ENCODE data around the gene AKAP10.
A peak's percentile ranks its signal among the peaks of the same experiment; 100 is the strongest.
"Not testable (repeated sequence)": the region's sequence is repeated elsewhere in the genome, so short reads cannot be mapped to it uniquely, and the experiment has no call there.

Gene AKAP10, protein sequence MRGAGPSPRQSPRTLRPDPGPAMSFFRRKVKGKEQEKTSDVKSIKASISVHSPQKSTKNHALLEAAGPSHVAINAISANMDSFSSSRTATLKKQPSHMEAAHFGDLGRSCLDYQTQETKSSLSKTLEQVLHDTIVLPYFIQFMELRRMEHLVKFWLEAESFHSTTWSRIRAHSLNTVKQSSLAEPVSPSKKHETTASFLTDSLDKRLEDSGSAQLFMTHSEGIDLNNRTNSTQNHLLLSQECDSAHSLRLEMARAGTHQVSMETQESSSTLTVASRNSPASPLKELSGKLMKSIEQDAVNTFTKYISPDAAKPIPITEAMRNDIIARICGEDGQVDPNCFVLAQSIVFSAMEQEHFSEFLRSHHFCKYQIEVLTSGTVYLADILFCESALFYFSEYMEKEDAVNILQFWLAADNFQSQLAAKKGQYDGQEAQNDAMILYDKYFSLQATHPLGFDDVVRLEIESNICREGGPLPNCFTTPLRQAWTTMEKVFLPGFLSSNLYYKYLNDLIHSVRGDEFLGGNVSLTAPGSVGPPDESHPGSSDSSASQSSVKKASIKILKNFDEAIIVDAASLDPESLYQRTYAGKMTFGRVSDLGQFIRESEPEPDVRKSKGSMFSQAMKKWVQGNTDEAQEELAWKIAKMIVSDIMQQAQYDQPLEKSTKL

DNA sequence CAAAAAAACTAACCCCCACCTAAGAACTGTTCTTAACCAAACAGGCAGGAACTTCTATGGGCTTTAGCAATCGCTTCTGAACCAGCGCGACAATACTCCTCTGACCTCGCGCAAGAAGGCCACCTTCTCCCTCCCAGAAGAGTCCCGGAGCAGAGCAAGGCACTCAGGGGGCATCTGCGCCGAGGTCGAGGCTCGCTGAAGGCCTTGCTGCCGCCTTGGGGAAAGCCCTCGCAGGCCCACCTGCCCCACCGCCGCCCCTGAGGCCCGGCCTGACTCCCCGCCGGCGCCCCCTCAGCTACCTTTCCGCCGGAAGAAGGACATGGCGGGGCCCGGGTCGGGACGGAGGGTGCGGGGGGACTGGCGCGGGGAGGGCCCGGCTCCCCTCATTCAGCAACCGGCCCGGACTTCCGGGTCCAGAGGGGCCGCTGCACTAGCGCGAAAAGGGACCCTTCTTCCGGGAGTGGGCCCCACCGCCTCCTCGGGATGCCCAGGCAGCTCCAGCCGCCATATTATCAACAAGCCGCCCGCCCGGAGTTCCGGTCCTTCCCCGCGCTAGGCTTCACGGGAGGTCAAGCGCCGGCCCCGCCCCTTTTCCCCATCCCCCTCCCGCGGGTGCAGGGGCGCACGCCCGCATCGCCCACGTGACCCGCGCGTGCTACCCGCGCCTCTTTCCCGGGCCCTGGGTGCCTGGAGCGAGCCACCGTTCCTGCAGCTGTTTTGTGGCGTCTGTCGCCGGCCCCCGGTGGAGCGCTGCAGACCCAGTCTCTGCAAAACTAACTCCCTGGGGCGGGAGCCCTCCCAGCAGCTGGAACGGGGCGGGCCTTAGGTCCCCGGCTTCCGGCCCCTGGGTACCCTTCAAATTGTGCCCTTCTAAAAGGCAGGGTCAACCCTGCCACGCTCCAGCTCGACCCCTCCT lies at the start of gene AKAP10:
Gene AKAP10, minus strand, starts transcription at position 536 of the 916 bp plus-strand sequence. Its CDS starts 149 bp downstream, at position 387.
- peaks cover 18% of the 10 kb centered on the region for H3K4me1 ChIP-seq (ENCODE audit: control insufficient read depth, insufficient read depth, low read length)
- H3K4me3 ChIP-seq (ENCODE audit: low read length in 2 of 2), result peak within 1 kb of the TSS; percentile 89 to 96
- H3K9ac ChIP-seq (ENCODE audit: low read length in 2 of 2), result peak within 1 kb of the TSS; percentile 87 to 90
- peak within 1 kb of the TSS; percentile 82 for H3K27ac ChIP-seq (ENCODE audit: low read length)
- H3K9me3 ChIP-seq (ENCODE audit: control insufficient read depth in 2 of 2, low read length in 2 of 2), result no peaks in the 10 kb centered on the region
- H3K27me3 ChIP-seq (ENCODE audit: control insufficient read depth in 1 of 2, insufficient read depth in 2 of 2, low read length in 2 of 2), result no peaks in the 10 kb centered on the region
- H3K36me3 ChIP-seq (ENCODE audit: control insufficient read depth in 2 of 2, insufficient read depth in 2 of 2, low read length in 2 of 2), result no peaks in the 10 kb centered on the region

DNA sequence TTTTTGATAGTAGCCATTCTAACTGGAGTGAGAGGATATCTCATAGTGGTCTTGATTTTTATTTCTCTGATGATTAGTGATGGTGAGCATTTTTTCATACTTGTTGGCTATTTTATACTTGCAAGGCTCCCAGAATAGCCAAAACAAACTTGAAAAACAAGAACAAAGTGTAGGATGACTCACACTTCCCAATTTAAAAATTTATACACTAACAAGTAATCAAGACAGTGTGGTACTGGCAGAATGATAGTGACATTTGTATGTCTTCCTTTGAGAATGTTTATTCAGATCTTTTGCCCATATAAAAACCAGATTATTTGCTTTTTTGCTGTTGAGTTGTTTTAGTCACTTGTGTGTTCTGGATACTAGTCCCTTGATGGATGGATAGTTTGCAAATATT lies 49.3 kb upstream of the AKAP10 start:
- no peak overlapping the region for H3K27ac ChIP-seq (ENCODE audit: low read length)

DNA sequence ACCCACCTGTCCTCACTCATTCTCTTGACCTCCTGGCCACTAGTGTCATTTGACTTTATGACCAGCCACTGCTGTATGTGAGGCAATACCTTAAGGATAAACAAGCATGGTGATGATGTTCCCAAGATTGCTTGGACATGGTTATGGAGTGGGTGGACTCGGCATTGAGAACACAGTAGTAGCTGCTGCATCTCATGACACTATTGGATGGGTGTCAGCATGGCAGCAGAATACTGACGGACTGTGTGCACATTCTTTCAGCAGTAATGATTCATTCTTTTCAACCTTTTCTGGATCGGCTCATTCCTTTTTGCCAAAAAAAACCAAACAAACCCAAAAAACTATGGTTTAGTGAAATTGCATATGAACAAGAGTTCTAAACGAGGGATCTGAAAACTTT lies 45.1 kb upstream of the AKAP10 start:
- Histone ChIP-seq H3K36me3 (ENCODE audit: control insufficient read depth in 2 of 2, insufficient read depth in 2 of 2, low read length in 2 of 2) (no peaks in the 10 kb centered on the region), H3K4me1 (ENCODE audit: control insufficient read depth, insufficient read depth, low read length) (no peaks in the 10 kb centered on the region), H3K9me3 (ENCODE audit: control insufficient read depth in 2 of 2, low read length in 2 of 2) (no peaks in the 10 kb centered on the region), H3K4me3 (ENCODE audit: low read length in 2 of 2) (no peak overlapping the region), H3K27me3 (ENCODE audit: control insufficient read depth in 1 of 2, insufficient read depth in 2 of 2, low read length in 2 of 2) (peaks cover 0 to 5% of the 10 kb centered on the region in 2 donors), H3K27ac (ENCODE audit: low read length) (no peak overlapping the region), H3K9ac (ENCODE audit: low read length in 2 of 2) (no peak overlapping the region)

More for the DNA sequence above, 49.3 kb upstream of the AKAP10 start:
- H3K9ac ChIP-seq (ENCODE audit: low read length in 2 of 2), result no peak overlapping the region
- H3K4me3 ChIP-seq (ENCODE audit: low read length in 2 of 2), result no peak overlapping the region
- peaks cover 0 to 5% of the 10 kb centered on the region in 2 donors for H3K27me3 ChIP-seq (ENCODE audit: control insufficient read depth in 1 of 2, insufficient read depth in 2 of 2, low read length in 2 of 2)
- H3K4me1 ChIP-seq (ENCODE audit: control insufficient read depth, insufficient read depth, low read length), result no peaks in the 10 kb centered on the region
- no peaks in the 10 kb centered on the region for H3K36me3 ChIP-seq (ENCODE audit: control insufficient read depth in 2 of 2, insufficient read depth in 2 of 2, low read length in 2 of 2)
- no peaks in the 10 kb centered on the region for H3K9me3 ChIP-seq (ENCODE audit: control insufficient read depth in 2 of 2, low read length in 2 of 2)

DNA sequence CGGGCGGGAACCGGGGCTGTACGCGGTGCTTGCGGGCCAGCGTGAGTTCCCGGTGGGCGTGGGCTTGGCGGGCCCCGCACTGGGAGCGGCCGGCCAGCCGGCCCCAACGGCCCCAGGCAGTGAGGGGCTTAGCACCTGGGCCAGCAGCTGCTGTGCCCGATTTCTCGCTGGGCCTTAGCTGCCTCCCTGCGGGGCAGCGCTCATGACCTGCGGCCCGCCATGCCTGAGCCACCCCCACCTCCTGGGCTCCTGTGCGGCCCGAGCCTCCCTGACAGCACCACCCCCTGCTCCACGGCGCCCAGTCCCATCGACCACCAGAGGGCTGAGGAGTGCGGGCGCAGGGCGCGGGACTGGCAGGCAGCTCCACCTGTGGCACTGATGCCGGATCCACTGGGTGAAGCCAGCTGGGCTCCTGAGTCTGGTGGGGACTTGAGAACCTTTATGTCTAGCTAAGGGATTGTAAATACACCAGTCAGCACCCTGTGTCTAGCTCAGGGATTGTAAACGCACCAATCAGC lies 38.9 kb upstream of the AKAP10 start:
- not testable (repeated sequence) for H3K4me3 ChIP-seq (ENCODE audit: low read length in 2 of 2); H3K9ac ChIP-seq (ENCODE audit: low read length in 2 of 2); H3K9me3 ChIP-seq (ENCODE audit: control insufficient read depth in 2 of 2, low read length in 2 of 2); H3K27ac ChIP-seq (ENCODE audit: low read length); H3K4me1 ChIP-seq (ENCODE audit: control insufficient read depth, insufficient read depth, low read length); H3K36me3 ChIP-seq (ENCODE audit: control insufficient read depth in 2 of 2, insufficient read depth in 2 of 2, low read length in 2 of 2)
- peaks cover 5 to 15% of the 10 kb centered on the region in 2 donors for H3K27me3 ChIP-seq (ENCODE audit: control insufficient read depth in 1 of 2, insufficient read depth in 2 of 2, low read length in 2 of 2)

DNA sequence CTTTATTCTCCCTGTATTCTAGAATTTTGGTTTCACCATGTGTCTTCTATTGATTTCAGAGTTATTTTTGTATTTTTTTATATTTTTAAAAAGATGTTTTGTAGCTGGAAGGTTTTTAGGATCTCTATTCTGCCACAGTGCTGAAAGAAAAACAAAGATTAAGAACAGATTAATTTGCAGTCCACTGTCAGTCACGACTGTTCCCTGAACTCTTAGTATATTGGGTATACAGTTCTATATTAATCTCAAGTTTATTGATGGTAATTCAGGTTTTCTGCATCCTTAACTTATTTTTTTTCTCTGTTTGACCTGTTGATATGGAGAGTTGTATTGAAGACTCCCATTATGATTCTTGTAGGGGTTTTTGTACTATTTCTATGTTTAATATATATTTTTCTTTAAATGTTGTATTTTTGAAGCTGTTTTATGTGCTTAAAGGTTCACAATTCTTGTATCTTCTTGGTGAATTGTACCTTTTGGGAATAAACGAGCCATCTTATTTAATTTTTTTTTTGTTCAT lies 34.4 kb upstream of the AKAP10 start:
- H3K27ac ChIP-seq (ENCODE audit: low read length), result no peak overlapping the region
- peaks cover 25 to 41% of the 10 kb centered on the region in 2 donors for H3K27me3 ChIP-seq (ENCODE audit: control insufficient read depth in 1 of 2, insufficient read depth in 2 of 2, low read length in 2 of 2)

DNA sequence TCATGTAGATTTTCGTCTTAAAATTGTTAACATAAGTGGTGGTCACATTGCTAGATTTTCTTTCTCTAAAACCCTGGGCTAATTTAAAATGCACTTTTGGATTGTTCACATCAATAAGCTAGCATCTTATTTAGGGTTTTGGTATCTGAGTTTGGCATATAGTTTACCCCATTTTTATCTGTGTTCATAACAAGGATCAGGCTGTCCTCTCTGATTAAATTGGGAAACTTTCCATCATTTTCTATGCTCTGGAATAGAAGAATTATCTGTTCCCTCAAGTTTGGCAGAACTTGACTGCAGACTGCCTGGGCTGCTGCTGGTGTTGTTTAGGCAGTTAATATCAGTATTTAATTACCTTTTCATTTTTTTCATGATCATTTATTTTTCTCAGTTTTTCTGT lies 33.3 kb upstream of the AKAP10 start:
- Histone ChIP-seq H3K9ac (ENCODE audit: low read length in 2 of 2) (no peak overlapping the region), H3K27ac (ENCODE audit: low read length) (no peak overlapping the region), H3K36me3 (ENCODE audit: control insufficient read depth in 2 of 2, insufficient read depth in 2 of 2, low read length in 2 of 2) (no peaks in the 10 kb centered on the region), H3K9me3 (ENCODE audit: control insufficient read depth in 2 of 2, low read length in 2 of 2) (no peaks in the 10 kb centered on the region), H3K27me3 (ENCODE audit: control insufficient read depth in 1 of 2, insufficient read depth in 2 of 2, low read length in 2 of 2) (peaks cover 27 to 41% of the 10 kb centered on the region in 2 donors), H3K4me1 (ENCODE audit: control insufficient read depth, insufficient read depth, low read length) (peaks cover 15% of the 10 kb centered on the region), H3K4me3 (ENCODE audit: low read length in 2 of 2) (no peak overlapping the region)

More for the DNA sequence above, 34.4 kb upstream of the AKAP10 start:
- Histone ChIP-seq H3K9ac (ENCODE audit: low read length in 2 of 2) (no peak overlapping the region), H3K36me3 (ENCODE audit: control insufficient read depth in 2 of 2, insufficient read depth in 2 of 2, low read length in 2 of 2) (no peaks in the 10 kb centered on the region), H3K4me1 (ENCODE audit: control insufficient read depth, insufficient read depth, low read length) (peaks cover 15% of the 10 kb centered on the region), H3K9me3 (ENCODE audit: control insufficient read depth in 2 of 2, low read length in 2 of 2) (no peaks in the 10 kb centered on the region), H3K4me3 (ENCODE audit: low read length in 2 of 2) (no peak overlapping the region)

DNA sequence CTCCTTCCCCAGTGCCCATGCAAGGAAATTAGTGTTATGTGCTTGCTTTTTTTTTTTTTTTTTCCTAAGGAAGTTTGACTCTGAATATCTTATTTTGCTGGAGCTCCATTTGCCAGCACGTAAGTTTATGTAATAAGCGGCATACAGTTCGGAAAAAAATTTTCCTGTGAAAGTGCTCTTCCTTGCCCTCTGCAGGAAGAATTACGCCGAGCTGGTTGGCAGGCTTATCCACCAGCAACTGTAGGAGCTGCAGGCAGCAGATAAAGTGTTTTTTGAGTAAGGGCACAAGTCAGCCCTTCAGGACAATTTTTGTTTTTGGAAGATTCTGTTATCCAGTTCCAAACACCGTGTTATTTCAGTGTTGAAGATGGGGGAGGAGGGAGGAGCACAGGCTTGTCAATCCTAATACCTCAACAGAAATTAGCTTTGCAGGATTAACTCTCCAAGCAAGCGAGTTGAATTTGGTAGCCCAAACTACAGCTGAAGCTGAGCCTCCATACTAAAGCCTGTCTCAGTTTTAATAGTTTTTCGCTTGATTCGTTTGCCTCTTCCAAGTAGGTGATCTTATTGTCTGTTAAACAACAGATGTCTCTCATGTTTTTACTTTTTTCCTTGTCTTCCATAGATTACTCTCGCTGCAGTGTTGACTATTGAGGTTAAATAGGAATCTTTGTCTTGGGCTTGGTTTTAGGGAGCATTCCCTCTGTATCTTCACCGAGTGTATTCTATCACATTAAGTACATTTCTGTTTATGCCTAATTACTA lies 32.7 kb upstream of the AKAP10 start:
- H3K27me3 ChIP-seq (ENCODE audit: control insufficient read depth in 1 of 2, insufficient read depth in 2 of 2, low read length in 2 of 2), result peaks cover 27 to 41% of the 10 kb centered on the region in 2 donors
- H3K27ac ChIP-seq (ENCODE audit: low read length), result no peak overlapping the region
- H3K36me3 ChIP-seq (ENCODE audit: control insufficient read depth in 2 of 2, insufficient read depth in 2 of 2, low read length in 2 of 2), result no peaks in the 10 kb centered on the region
- no peaks in the 10 kb centered on the region for H3K9me3 ChIP-seq (ENCODE audit: control insufficient read depth in 2 of 2, low read length in 2 of 2)
- peaks cover 15% of the 10 kb centered on the region for H3K4me1 ChIP-seq (ENCODE audit: control insufficient read depth, insufficient read depth, low read length)
- peak overlapping the region; percentile 40 to 79 for H3K4me3 ChIP-seq (ENCODE audit: low read length in 2 of 2)
- H3K9ac ChIP-seq (ENCODE audit: low read length in 2 of 2), result peak overlapping the region in 1 of 2 donors; percentile 15

DNA sequence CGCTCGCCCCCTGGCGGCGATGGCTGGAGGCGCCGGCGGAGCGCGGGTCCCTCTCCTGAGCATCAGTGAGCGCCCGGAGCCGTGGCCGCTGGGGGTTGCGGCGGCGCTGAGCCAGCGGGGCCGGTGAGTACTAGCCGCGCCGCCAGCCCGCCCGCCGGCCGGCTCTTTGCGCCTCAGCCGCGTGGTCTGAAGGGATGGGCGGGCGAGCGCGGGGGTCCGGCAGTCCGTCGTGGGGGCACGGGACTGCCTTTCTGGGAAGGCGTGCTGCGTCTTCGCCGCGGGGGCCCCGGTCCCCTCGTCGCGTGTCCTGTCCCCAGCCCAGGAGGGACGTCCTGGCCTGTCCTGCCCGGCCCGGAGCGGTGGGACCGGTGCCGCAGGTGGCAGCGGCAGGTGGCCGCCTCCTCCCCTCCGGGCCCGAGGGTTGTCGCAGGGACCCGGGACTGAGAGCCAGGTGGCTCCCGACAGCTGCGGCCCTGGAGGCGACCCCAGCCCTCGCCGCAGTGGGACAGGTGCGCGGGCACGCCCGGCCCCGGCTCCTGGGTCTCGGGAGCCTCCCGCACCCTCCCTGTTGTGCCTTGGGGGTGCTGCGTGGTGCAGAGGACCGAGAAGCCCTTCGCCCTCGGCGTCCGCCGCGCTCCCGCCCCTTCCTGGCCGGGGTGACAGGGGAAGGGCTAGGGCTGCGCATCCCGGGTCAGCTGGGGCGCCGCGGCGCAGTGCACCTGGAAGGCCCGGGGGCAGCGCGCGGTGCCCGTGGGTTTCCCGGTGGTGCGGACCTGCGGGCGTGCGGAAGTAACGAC lies 31.9 kb upstream of the AKAP10 start, which contains the start of gene SPECC1:
Gene SPECC1, plus strand, starts transcription at position 58 of the 797 bp plus-strand sequence. CDS start 87,293 bp downstream, outside the sequence.
- peaks cover 27 to 41% of the 10 kb centered on the region in 2 donors for H3K27me3 ChIP-seq (ENCODE audit: control insufficient read depth in 1 of 2, insufficient read depth in 2 of 2, low read length in 2 of 2)
- H3K36me3 ChIP-seq (ENCODE audit: control insufficient read depth in 2 of 2, insufficient read depth in 2 of 2, low read length in 2 of 2), result no peaks in the 10 kb centered on the region
- peak within 1 kb of the TSS; percentile 30 to 66 for H3K9ac ChIP-seq (ENCODE audit: low read length in 2 of 2)
- H3K4me1 ChIP-seq (ENCODE audit: control insufficient read depth, insufficient read depth, low read length), result peaks cover 15% of the 10 kb centered on the region
- H3K4me3 ChIP-seq (ENCODE audit: low read length in 2 of 2), result peak within 1 kb of the TSS; percentile 79 to 93
- no peak within 1 kb of the TSS for H3K27ac ChIP-seq (ENCODE audit: low read length)
- H3K9me3 ChIP-seq (ENCODE audit: control insufficient read depth in 2 of 2, low read length in 2 of 2), result no peaks in the 10 kb centered on the region

DNA sequence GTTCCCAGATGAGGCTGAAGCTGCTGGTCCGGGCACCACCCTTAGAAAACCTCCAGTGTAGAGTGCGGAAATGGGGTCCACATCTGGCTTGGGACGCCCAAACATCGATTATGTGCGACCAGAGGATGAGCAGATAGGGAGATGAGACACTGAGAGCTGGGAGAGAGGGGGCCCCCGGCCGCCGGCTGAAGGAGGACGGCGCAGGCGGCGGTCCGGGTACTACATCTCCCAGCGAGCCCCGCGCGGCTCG lies 31.3 kb upstream of the AKAP10 start:
- no peaks in the 10 kb centered on the region for H3K36me3 ChIP-seq (ENCODE audit: control insufficient read depth in 2 of 2, insufficient read depth in 2 of 2, low read length in 2 of 2)
- no peaks in the 10 kb centered on the region for H3K9me3 ChIP-seq (ENCODE audit: control insufficient read depth in 2 of 2, low read length in 2 of 2)
- peak overlapping the region; percentile 79 to 93 for H3K4me3 ChIP-seq (ENCODE audit: low read length in 2 of 2)
- peaks cover 15% of the 10 kb centered on the region for H3K4me1 ChIP-seq (ENCODE audit: control insufficient read depth, insufficient read depth, low read length)
- H3K27me3 ChIP-seq (ENCODE audit: control insufficient read depth in 1 of 2, insufficient read depth in 2 of 2, low read length in 2 of 2), result peaks cover 27 to 41% of the 10 kb centered on the region in 2 donors
- no peak overlapping the region for H3K27ac ChIP-seq (ENCODE audit: low read length)
- H3K9ac ChIP-seq (ENCODE audit: low read length in 2 of 2), result peak overlapping the region in 1 of 2 donors; percentile 66
